NCI-H187 (cell line): ENCODE data around the gene FOXL1.
"Not testable (repeated sequence)": the region's sequence is repeated elsewhere in the genome, so short reads cannot be mapped to it uniquely, and the experiment has no call there.

Experiments used
- DNase-seq, 2 experiments: peaks; one replicate each; lab custom pipeline; 2025; lab: John Stamatoyannopoulos, UW

FOXL1 gene

DNA sequence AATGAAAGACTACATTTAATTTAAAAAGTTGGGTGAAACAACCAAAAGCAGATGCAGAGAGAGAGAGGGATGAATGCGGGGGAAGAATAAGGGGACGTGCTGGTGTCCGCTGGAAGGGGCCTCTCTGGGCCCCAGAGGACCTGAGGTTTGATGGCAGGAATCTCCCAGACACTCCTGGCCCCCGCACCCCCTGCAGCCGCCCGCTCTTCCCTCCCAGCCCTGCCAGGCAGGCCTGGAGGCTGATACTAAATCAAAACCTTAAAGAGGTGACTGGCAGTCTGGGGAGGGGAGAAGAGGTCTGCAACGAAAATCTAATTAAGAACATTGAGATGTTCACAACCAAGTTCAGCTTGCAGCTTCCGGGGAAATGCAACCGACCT, 2.4 kb downstream of the FOXL1 start:
- DNase-seq = no peak

DNA sequence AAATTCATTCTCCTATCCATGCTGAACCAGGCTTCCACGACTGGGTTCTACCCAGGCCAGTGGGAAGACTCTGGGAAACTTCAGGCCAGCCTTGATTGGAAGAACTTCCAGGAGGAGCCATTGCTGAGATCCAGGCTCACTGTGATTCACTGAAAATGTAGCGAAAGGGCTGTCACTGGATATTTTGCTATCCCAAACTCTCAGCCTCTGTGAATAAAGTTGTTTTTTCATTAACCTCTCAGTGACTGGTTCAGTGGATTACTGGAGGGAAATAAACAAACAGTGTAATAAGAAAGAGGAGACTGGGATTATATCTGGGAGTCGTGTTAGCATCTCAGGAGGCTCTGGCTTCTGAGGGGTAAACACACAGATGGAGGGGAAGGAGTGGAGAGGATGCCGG, 3.1 kb downstream of the FOXL1 start:
- DNase-seq = no peak

DNA sequence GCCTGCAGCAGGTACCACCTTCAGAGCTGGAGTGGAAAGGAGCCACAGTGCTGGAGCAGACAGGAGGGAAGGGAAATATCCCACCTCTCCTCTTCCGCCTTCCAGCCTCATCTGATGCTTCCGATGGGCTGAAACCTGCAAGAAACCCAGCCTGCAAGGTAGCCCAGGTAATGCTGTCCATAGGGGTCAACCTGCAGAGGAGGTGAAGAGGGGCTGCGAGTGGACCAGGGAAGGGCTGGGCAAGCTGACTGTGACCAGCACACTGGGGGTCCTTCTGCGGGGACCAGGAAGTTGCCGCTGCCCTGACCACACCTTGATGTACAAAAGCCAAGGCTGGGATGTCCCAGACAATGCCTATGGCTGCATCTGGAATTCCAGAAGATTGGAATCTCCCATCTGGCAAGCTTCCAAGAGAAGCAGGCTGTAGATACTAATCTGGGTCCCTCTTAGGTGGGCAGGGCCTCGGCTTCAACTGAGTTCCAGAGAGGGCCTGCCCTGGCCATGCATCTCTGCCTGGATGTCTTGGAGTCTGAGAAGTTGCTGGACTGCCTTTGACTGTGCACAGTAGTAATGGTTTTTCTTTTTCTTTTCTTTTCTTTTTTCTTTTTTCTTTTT, 5.8 kb downstream of the FOXL1 start:
- DNase-seq = no peak

DNA sequence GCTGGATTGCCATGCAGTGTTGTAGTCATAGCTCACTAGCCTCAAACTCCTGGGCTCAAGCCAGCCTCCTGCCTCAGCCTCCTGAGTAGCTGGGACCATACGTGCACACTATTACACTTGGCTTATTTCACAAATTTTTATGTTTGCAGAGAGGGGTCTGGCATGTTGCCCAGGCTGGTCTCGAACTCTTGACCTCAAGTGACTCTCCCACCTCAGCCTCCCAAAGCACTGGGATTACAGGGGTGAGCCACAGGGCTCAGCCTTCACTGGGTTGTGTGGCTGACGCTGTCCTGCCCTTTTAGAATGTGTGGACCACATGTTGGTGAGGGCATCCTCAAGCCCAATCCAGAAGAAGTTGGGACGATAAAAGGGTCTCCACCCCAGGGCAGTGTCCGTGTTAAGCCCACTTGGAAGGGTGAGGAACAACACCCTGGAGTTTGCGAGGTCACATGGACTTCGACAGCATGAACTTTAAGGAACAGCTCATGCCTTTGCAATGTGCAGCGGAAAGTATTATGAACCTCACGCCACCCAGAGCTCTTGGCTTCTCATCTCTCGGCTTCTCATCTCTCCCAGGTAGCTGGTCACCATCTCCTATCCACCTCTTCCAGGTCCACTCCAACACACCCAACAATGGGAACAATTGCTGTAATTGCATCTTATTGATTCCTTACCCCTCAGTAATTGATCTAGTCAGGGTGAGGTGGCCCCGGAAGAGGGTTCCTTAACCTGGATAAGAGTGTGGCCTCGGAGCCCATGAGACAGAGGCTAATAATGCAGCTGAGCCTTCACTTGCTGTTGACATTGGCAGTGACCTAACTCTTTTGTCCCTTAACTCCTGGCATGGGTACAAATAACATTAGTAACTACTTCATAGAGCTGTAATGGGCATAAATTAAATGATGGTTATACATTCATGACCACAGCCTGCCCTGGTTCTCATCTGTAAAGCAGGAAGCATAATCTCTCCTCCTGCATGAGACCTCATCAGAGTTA, 6.7 kb downstream of the FOXL1 start:
- DNase-seq = no peak

DNA sequence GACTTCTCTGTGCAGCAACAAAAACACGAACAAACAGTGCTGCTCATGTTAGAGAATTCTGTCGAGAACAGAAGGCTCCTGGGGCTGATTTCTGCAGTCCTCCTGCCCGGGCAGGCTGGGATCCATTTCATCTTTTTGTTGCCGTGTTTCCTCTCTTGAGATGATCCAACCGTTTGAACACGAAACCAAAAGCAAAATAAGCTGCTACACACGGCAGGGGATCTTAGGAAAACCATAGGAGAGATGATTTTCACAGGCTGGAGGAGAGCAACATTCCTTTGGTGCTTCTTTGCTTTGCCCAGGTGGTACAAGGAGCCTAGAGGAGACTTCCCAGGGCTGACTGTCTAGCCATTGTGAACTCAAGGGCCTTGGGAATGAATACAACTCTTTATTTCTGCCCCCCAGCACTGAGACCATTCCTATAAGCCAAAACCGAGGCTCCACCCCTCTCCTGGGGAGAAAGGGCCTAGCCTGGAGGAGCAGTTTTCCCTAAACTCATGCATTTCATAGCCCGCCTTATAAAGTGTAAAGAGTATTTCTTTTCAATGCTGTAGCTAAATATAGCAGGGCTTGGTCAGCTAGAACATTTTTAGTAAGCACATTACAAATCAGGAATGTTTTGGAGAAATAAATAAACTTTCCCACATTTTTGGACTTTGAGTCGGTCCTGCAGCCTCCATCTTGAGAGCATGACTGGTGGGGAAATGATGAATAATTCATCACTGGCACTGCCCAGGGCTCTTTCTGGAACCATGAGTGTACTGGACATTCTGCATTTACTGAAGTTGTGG, 7.7 kb downstream of the FOXL1 start:
- DNase-seq = no peak

DNA sequence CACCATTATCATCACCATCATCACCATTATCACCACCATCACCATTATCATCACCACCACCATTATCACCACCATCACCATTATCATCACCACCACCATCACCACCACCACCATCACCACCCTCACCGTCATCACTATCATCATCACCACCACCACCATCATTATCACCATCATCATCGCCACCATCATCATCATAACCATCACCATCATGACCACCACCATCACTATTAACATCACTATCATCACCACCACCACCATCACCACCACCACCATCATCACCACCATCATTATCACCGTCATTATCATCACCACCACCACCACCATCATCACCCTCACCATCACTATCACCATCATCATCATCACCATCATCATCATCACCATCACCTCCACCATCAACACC, 9.1 kb downstream of the FOXL1 start:
- DNase-seq = no peak

DNA sequence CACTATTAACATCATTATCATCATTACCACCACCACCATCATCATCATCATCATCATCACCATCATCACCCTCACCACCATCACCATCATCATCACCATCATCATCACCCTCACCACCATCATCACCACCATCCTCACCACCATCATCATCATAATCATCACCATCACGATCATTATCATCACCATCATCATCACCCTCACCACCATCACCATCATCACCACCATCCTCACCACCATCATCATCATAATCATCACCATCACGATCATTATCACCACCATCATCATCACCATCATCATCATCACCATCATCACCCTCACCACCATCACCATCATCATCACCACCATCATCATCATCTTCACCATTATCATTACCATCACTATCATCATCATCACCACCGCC, 9.6 kb downstream of the FOXL1 start:
- DNase-seq = not testable (repeated sequence)

DNA sequence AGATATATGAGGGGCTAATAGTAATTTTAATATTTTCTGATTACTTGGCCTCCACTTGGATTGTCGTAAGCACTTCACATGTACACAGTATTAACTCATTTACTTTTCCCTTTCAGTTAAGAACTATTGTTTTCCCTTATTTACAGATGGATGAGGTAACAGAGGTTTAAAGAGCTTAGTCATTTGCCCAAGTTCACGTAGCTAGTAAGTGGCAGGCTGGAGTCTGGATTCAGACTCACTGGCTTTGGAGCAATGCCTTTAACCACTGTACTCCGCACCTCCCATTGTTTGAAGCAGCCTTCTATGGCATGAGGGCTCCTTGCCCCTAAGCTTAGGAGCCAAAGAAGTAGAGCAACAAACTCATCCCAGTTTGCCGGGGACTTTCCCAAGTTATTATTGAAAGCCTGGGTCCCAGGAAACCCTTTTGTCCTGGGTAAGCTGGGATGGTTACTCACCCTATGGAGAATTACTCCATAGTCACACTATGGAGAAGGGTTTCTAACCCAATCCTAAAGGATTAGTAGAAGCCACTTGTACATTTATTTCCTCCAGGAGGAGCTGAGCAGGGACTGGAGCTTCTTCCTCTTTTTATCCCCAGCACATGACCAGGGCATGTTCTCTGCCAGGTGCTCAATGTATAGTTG, 12.3 kb downstream of the FOXL1 start:
- no peak for DNase-seq

DNA sequence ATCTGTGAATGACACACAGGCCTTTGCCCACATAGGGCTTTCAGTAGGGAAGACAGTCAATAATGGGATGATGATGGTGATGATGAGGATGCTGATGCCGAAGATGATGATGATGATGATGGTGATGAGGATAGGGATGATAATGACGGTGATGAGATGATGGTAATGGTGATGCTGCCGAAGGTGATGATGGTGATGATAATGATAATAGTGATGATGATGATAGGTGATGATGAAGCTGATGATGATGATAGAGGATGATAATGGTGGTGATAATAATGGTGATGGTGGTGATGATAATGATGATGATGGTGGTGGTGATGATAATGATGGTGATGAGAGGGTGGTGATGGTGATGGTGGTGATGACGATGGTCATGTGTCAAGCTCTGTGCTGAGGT, 12.9 kb downstream of the FOXL1 start:
- no peak for DNase-seq

DNA sequence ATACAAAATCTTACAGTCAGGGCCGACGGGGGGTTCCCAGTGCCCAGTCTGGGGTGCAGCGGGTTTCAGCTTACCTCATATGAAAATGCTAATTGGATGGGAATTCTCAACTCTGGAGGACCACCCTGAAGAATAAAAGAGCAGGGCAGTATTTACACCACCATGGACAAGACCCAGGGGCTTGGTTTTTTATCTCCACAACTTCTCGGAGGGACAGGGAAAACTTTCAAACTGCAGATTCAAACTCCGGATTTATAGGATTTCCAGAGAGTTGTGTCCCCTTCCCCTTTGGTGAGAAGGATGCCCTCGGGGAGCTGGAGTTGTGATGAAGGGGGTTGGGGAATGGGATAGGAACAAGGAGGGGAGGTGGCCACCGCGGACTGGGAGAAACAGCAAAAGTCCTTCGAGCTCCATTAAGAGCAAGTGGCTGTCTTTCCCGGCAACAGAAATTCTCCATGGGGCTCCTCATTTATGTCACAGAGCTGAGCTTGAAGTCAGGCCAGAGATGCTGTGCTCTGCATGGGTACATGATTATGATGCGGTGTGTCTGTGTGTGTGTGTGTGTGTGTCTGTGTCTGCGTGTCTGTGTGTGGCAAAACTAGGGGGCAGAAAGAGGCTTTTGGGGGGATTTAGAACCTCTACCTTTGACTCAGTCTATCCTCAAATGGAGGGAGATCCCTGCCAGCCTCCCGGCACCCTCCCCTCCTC, 15.7 kb downstream of the FOXL1 start:
- DNase-seq = no peak

DNA sequence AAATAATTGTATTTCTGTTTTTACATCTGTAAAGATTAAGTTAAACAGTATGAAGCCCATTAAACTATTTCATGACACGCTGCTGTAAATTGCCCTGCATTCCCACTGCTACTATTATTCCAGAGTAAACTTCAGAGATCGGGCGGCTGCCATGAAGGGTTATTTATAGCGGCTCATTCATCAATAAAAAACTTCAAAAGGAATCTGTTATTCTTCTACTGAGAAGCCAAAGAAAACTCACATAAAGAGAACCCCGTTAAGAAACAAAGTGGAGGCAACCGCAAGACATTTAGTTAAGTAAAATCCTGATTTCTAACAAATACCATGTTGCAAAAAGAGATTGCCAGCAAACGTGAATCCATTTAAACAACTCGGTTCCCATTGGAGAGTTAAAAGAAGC, 16.4 kb downstream of the FOXL1 start:
- DNase-seq = no peak

DNA sequence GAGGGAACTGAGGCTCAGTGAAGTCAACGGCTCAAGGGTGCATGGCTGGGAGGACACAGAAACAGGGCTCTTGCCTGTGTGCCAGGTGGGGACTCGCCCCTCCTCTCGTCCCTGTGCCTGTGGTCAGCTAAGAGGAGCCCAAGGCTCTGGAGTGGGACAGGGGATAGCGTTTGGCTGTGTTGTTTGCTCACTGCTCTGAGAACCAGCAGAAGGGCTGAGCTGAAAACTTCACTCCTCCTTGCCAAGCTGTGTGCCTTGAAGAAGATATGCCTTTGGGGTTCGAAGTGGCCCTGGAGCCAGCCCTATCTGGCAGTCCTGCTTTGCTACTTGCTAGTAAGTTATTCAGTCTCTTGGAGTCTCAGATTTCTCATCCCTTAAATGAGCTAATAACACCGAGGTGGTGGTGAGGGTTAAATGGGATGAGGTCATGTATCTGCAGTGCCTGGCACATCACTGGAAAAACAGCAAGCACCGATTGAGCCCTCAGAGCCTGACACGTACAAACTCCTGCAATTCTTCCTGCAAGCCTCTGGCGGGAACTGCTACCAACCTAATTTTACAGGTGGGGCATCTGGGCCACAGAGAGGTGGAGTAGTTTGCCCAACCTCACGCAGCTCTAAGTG, 17.7 kb downstream of the FOXL1 start:
- no peak for DNase-seq

DNA sequence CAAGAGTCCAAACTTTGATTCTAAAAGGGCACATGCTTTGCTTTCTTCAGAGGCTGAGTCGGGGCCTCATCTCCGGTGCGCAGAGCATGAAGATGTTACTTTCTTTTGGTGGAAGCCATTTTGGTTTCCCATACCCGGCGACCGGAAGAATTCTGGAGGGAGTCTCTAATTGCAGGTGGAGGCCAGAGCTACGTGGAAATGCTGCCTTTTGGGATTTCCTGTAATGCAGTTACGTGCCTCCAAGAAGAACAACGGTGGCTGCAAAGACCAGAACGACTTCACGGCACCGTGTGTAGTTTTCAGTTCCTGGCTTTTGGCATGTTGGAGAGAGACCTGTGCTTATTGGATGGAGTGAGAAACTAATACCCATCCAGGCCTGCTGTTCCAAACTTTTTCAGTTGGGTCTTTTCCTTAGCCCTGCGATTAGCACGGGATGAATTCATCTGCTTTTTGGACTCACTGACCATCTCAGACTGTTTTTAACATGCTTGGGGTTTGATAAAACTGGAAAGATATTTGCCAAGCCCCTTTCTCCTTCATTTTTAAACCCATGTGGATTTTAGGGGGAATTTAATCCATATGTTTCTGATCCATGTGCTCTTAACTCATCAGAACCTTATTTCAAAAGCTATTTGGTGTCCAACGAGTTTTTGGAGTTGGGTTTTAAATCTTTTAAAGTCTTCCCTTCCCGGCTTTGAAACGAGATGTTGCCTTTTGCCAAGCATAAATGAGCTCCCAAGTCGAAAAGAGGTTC, 19.0 kb downstream of the FOXL1 start:
- DNase-seq = no peak

DNA sequence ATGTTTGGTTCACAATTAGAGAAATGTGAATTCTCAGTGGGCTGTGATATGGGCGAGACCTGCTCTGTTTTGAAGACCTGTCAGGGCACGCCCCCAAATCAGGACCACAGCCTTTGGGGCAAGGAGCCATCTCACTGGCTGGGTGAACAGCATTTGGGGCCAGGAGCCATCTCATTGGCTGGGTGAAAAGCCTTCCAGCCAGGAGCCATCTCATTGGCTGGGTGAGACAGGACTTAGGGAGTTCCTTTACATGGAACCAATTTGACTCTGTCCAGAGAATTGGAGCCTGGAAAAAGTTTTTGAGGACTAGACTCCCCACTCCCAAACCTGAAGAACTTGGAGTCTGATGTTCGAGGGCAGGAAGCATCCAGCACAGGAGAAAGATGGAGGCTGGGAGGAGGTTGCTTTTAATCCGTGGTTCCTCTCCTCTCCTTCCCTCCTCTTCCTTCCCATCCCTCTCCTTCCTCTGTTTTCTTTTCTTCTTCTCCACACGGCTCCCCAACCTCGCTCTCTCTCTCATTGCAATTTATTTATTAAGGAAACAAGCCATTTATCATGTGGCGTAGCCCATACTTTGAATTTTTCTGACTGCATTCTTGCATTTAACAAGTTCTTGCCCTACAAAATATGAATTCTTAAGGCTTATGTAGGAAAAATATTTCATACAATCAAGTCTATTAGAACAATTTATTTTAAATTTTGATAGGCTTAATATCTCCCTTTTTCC, 19.7 kb downstream of the FOXL1 start:
- no peak for DNase-seq

DNA sequence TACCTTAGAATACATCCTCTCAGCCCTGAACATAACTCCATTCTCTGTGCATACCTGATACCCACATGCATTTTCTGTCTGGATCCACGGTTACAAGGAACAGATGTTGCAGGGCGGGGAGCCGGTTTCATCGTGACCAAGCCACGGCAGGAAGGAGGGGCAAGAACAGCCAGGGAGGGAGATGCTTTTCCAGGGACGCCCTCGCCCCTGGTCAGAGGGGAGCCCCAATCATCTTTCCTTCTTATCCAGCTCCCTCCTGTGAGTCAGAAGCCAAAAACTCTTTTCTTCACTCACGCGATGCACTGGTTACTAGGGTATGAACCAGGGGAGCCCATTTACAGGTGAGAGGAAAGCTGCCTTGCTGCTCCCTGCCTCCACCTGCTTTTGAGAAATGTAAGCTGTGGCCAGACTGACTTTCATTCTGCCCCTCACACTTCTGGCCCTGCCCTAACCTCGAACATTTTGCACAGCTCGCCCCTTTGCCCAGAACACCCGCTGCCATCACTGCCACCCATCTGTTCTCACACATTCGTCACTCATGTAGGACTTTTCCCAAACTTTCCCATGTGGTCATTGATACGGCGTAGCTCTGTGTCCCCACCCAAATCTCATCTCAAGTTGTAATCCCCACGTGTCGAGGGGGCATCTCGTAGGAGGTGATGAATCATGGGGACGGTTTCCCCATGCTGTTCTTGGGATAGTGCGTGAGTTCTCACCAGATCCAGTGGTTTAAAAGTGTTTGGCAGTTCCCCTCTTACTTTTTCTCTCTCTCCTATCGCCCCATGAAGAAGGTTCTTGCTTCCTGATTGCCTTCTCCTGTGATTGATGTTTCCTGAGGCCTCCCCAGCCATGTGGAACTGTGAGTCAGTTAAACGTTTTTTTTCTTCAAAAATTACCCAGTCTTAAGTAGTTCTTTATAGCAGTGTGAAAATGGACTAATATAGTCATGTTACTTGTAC, 20.5 kb downstream of the FOXL1 start:
- no peak for DNase-seq

DNA sequence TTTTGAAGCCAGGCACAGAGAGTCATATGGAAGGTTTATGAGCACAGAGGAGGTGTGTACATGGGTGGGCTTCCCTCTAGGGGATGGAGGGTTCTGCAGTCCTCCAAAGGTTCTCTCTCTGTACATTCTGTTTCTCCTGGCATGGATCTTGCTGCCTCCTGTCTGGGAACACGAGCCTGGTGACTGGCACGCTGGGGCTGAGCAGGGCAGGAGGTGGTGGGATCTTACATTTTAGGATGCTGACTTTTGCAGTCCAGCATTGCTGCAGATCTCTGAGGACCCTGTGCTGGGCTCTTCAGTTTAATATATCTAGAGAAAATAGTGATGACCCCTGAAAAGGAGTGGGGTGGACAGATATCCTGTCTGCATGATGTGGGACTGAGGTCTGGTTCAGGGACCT, 23.0 kb downstream of the FOXL1 start:
- no peak for DNase-seq

DNA sequence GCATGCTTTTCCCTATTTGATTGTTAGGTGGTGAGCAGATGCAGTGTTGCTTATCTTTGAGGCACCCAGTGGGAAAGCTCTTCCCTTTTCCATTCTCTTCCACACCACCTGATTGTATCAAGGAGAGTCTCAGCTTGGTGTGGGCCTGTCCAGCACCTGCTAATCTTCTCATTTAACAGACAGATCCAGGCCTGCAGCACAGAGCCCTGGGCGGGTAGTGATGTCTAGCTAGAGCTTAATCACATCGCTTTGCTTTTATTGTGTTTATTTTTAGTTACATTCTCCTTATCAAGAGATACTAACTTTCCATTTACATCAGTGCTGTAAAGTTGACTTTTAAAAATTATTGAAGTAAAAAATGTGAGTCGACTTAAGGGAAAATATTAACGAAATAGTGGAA, 24.2 kb downstream of the FOXL1 start:
- no peak for DNase-seq

DNA sequence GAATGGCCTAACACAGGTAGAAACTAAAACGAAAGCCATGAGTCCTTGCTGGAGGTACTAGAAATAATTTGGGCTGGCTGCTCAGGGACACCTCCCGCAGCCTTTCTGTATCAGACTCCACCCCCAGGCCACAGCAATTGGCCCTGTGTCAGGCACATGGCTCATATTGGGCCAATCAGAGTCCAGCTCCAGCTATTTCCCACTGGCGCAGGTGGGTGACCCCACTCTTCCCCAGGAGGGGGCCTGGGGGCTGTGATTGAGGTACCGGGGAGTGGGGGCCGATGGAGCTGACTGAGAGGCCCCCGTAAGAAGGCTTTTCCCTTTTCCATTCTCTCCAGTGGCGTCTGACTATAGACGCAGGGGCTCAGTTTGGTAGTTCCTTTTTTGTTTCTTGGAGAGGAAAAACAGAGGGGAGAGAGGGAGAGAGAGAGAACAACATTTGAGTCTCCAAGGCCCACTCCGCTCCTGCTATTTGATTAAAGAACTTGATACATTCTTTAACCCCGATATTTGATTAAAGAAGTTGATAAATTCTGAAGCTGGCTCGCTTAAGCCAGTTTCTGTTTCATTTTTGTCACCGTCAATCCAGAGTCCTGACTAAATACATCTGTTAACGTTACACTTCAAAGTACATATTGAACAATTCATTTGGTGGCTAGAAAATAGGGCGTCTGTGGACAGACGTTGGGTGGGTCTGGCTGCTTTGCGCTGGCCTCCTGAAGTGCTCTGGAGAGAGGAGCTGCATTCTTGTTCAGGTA, 26.3 kb downstream of the FOXL1 start:
- no peak for DNase-seq
